HPDE6-E6E7 (cell line): ENCODE data around the gene PCGF1.

Experiments used
- DNase-seq: peaks from one replicate; pipeline ENCODE4 v3.0.0; 2011; ENCODE audit warnings: missing footprints; ENCODE audit errors: extremely low spot score

PCGF1 gene

DNA sequence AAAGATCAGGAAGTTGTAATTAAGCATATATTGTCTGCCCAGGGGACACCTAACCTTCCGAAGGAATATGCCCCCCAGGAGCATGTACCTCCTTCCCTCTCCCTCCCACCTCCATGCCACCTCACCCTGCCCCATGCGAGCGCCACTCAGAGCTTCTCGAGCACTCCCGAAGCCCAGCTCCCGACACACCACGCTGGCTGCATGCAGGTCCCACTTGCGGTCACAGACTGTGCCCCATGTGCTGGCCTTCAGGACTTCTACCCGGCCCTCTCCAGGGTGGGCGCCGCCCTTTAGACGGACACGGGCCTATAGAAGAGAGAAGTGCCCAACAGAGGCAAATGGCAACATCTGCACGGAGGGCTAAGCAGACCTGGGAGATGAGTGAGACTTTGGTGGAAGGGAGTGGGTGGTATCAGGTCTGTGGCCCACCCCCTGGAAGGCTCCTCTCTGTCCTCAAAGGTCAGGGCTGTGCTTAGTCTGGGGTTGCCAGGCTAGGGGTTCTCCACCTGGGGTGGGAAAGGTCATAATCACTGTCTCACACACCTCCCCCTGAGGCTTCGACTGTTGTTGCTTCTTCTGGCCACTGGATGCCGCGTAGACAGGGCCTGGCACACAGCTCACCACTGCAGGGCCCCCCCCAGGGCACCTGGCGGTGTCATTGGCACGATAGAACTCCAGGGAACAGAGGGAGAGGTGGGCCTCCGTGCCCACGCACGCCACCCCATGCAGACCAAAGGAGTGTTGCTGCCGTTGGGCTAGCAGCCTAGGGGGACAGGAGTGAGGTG is 28.9 kb upstream of the PCGF1 start:
- no peak for DNase-seq

GRCh38 chr2:74535440-74535965 is 28.0 kb upstream of the PCGF1 start:
- no peak for DNase-seq

GRCh38 chr2:74534411-74534810 is 26.9 kb upstream of the PCGF1 start:
- no peak for DNase-seq

DNA sequence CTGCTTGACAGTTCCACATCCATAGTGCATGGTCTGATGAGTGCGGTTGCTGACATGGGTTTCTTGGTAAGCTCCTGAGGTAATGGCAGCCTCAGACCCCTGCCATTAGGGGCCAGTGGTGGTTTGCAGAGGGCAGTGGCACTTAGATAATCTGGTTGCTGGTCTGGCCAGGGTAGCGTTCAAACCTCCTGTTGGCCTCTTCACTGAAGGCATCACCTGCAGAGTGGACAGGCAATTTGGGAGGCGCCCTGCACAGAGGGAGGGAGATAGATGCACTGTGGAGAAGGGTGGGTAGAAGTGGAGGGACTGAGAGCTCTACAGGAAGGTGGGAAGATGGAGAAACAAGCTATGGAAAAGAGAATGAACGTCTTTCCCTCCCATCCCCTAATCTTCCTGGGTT is 26.0 kb upstream of the PCGF1 start:
- DNase-seq: no peak

DNA sequence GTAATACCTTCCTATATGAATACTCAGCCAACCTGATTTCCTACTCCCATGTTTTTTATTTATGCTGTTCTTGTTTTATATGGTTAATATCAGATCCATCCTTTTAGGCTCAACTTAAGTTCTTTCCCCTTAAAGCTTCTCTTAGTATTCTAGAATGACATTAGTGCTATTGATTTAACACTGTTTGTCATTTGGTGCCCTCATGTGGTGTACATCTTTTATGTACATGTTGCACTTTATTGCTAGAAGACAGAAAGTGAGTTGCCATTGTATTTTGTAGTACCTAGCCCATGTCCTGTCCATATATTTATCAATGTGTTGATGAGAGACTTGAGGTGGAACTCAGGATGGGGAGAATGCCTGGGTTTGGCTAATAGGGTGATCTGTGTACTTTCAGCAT is 24.7 kb upstream of the PCGF1 start:
- no peak for DNase-seq

- no peak for DNase-seq
Measured at GRCh38 chr2:74531666-74532065, 24.2 kb upstream of the PCGF1 start.

DNA sequence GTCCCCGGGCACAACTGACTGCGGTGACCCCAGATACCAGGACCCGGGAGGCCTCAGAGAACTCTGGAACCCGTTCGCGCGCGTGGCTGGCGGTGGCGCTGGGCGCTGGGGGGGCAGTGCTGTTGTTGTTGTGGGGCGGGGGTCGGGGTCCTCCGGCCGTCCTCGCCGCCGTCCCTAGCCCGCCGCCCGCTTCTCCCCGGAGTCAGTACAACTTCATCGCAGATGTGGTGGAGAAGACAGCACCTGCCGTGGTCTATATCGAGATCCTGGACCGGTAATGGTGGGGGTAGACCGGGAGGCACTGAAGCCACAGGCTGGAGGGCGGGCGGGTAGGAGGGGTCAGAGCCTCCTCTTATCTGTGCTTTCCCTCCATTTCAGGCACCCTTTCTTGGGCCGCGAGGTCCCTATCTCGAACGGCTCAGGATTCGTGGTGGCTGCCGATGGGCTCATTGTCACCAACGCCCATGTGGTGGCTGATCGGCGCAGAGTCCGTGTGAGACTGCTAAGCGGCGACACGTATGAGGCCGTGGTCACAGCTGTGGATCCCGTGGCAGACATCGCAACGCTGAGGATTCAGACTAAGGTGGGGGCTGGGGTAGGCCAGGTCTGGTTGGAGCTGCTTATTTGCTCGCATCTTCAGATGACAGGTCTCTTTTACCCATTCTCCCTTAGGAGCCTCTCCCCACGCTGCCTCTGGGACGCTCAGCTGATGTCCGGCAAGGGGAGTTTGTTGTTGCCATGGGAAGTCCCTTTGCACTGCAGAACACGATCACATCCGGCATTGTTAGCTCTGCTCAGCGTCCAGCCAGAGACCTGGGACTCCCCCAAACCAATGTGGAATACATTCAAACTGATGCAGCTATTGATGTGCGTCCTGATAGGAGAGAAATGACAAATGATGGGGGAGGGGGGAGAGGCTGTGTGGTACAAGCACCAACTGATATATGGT is 23.0 kb upstream of the PCGF1 start:
- DNase-seq: no peak

DNA sequence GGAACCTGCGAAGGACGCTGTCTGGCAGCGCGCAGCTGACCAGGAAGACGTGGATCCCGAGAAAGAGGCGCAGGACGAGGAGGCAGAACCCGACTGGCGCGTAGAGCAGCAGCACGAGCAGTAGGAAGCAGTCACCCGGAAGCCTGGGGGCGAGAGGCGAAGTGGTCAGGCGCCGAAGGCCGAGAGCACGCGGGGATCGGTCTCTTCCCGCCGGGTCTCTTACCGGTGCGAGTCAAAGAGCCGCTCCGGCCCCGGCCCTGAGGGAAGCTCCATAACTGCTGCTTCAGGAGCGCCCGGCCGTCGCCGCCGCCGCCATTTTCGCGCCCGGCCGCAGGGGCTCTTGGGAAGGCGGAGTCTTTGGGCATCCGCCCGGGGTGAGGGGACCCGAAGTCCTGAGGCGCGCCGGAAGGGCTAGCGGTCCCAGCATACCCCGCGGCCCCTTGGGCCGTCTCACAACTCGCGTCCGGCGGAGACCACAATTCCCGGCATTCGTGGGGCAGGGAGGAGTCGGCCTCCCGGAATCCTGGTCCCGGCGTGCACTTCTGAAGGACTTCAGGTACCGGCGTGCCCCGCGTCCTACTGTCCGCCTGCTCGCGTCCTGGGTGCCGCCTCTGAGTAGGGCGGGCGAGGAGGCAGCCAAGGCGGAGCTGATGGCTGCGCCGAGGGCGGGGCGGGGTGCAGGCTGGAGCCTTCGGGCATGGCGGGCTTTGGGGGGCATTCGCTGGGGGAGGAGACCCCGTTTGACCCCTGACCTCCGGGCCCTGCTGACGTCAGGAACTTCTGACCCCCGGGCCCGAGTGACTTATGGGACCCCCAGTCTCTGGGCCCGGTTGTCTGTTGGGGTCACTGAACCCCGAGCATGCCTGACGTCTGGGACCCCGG is 22.1 kb upstream of the PCGF1 start, which contains the start of the genes AUP1 and HTRA2:
AUP1 (minus strand) TSS at position 350 of the 882 bp plus-strand sequence; CDS start at position 273, 77 bp downstream.
HTRA2 (plus strand) TSS at position 577 of the 882 bp plus-strand sequence; CDS start at position 651, 74 bp downstream.
- DNase-seq: peak; percentile 99

GRCh38 chr2:74528600-74529356 is 21.3 kb upstream of the PCGF1 start:
- no peak for DNase-seq

GRCh38 chr2:74527741-74528140 is 20.2 kb upstream of the PCGF1 start:
- DNase-seq: no peak

DNA sequence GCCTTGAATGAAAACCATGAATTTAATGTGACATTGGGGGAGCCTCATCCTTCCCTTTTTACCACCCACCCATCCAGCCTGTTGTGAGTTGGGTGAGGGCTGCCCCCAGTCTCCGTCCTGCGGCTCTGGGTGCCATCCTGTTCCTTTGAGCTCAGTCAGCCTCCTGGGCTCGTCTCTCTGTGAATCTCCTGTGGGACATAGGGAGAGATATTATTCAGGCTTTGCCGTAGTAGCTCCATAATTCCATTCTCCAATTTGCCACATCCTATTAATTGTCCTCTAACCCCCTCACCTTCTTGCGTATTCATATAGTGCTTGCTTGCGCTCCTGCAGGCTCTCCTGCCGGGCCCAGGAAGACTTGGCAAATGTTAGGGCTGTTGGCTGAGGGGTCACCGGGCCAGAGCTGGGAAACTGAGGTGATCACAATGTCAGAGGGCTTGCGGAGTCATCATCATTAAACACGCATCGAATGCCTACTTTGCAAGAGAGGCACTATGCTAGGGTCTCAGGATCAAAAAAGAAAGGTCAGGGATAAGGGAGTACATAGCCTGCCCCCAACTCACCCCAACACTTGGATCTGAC is 19.2 kb upstream of the PCGF1 start:
- DNase-seq: no peak

DNA sequence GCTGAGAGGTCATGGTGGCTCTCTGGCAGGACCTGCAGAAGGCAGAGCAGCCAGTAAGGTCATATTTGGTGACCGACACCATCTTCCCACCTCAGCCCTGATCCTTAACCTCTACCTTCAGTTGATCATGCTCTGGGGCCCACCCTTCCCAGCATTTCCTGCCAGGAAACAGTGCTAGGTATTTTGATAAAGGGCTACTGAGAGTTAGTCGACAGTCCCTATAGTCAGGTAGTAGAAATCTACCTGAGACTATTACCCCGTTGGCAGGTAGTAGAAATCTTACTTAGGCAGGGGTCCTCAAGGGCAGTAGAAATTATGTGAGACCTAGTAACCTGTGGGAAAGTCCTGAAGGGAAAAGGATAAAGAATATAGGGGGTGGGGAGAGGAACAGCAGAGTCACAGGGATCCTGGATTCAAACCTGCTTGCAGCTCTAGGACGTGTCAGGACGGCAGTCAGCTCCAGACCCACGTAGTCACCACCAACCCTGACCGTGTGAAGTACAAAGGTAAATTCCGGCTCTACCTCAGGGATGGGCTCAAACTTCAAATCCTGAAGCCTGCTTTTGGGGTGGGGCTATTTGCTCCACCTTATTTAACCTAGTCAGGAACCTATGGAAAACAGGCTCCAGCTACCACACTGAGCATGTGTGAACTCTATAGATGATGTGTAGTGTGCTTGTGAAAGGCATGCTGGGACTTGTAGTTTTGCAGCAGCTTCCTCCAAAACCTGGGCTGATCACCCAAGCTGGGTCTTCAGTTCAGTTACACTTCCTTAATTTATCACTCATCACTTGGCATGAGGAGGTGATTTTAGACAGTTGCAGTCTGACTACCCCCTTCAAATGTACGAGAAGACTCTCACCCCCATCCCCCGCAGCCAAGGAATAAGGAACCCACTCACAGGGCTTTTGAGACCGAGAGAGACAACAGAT is 18.5 kb upstream of the PCGF1 start, which contains the start of gene DQX1:
DQX1 (minus strand) TSS at position 515 of the 932 bp plus-strand sequence; CDS start at position 13, 502 bp downstream.
- peak; percentile 87 for DNase-seq

DNA sequence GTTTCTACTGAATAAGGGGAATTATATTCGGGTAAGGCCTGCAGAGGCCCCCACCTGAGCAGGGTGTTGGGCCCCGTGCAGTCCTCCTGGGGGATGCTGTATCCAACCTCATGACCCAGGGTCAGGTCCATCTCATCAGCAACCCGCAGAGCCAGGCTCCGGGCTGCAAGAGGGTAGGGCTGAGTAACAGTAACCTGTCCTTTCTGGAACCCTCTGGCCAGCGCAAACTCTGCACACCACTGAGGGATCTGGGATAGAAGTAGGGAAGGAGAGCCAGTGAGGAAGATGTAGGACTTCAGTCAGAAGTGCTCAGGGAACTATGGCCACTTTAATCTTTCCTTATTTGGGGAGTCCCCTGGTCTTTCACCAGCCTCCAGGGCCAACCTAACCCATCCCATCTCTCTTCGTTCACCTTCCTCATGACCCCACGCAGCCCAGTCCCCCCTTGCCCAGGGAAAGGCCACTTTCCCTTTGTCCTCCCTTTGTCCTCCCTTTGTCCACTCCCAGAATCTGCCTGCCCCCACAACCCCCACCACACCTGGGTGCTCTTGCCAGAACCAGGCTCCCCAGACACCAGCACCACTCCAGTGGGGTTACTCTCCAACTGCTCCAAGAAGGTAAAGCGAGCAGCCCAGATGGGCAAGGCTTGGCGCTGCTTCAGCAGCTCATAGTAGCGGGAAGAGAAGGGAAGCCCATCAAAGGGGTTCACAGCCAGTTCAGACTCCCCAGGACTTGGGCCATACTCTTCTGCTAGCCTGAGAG is 17.6 kb upstream of the PCGF1 start:
- no peak for DNase-seq

DNA sequence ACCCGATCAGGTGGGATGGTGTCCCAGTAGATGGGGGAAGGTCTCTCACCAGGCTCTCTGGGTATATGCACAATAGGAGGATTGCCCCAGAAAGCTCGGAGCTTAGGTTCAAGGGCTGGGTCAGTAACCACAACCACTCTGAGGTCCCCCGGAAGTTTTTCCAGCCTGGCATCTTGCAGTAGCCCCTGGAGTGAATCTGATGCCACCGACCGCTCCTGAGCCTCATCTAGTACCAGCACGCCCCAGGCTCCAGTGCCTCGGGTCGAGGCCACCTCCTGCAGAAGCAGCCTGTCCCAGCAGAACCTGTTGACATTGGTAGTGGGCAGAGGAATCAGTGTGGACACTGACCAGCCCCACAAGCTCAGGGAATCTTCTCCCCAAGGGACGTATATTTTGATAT is 16.5 kb upstream of the PCGF1 start:
- no peak for DNase-seq

DNA sequence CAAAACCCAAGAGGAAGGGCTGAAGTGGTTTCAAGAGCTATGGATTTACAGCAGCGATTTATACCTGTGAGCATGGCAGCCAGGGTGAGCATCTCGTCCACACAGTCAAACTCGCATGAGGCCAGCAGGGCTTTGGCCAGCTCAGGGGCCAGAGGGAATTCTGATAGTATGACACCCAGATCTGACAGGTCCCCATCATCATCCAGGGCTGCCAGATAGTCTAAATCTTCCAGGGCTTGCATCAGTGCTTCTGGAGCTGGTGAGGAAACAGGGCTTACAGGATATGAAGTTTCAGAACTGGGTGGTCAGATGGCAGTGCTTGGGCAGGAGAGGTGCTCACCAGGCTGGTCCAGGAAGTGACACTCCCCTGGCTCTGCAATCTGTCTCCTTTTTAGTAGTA is 15.0 kb upstream of the PCGF1 start:
- DNase-seq: no peak

GRCh38 chr2:74516650-74517049 is 9.2 kb upstream of the PCGF1 start:
- no peak for DNase-seq

DNA sequence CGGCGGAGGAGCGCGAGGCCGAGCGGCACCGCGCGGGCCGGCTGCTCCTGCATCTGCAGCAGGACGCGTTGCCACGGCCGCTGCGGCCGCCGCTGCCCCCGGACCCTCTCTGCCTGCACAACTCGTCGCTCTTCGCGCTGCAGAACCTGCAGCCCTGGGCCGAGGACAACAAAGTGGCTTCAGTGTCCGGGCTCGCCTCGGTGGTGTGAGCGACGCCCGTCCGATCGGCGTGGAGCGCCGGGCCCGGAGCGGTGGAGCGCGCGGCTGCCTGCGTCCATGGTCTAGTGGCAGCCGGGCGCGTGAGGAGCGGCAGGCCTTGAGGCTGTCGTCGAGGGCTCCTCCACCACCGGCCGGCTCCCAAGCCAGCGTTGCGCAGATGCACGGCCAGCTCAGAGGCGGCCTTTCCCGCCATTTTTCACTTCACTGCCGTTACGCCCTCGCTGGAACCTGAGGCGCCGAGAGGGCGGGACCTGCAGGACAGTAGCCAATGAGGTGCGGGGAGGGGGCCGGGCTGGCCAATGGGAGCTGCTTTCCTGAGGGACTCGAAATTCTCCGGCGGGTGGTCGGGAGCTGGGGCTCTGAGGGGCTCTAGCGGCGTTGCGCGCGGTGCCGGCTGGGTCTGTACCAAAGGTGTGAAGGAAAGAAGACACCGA is 8.6 kb upstream of the PCGF1 start:
- DNase-seq: no peak
